ENCODE measurements around the gene OSBPL2. TPM values are rescaled to one million over a fixed set of nuclear protein-coding genes. Genes with fewer than 3 reads are reported as not detected.

The OSBPL2 gene
- total RNA-seq, 1 experiment from 2014 or later, result 41.4 TPM

GRCh38 chr20:62266340-62266739, 28.0 kb downstream of the OSBPL2 start:
- intact Hi-C loops (cut with micrococcal nuclease; ENCODE audit: unreplicated experiment), result no loop called here
- in situ Hi-C loops (cut with HindIII; ENCODE audit: low pct_unique_long_range_greater_than_20kb, low sequenced_read_pairs), result no loop called here
- ATAC-seq, result no peak
- TF ChIP-seq REST (IDR thresholded peaks at IDR 0.05; ENCODE audit: insufficient read depth in 1 of 2, low read depth in 2 of 2, low read length in 1 of 2) (no peak), CTCF (IDR thresholded peaks at IDR 0.05) (no peak), TCF7L2 (IDR thresholded peaks at IDR 0.05; ENCODE audit: low read depth, low read length) (no peak), POLR2AphosphoS5 (IDR thresholded peaks at IDR 0.05; ENCODE audit: low read depth, low read length) (no peak), SIN3A (IDR thresholded peaks at IDR 0.05; ENCODE audit: borderline replicate concordance, insufficient read depth, low read depth, low read length) (no peak)
- no peak for DNase-seq (ENCODE audit: low read depth, low spot score)
- Histone ChIP-seq H3K27ac (ENCODE audit: low read length) (no peak overlapping the region), H3K4me1 (ENCODE audit: control insufficient read depth, insufficient read depth, low read length) (no peaks in the 10 kb centered on the region), H3K27me3 (ENCODE audit: control insufficient read depth, insufficient read depth, low read length) (no peaks in the 10 kb centered on the region), H3K36me3 (ENCODE audit: control insufficient read depth, insufficient read depth, low read length) (no peaks in the 10 kb centered on the region), H3K4me3 (ENCODE audit: low read depth in 2 of 2, low read length in 2 of 2) (no peak overlapping the region), H3K9me3 (ENCODE audit: control insufficient read depth, insufficient read depth, low read depth, low read length) (peaks cover 4% of the 10 kb centered on the region; the same call in 1 of the 2 replicates)
- ChIA-PET POLR2A (no interaction called here), CTCF (interaction anchor here (0.6 kb wide), 1 partner anchor 967 kb away, joined by 3 read pairs; no protein-coding TSS in a partner anchor)
- no TSS peak for BruUV-seq (replicated peaks)

- TF ChIP-seq TCF7L2 (IDR thresholded peaks at IDR 0.05; ENCODE audit: low read depth, low read length), result no peak
- no peak for TF ChIP-seq SIN3A (IDR thresholded peaks at IDR 0.05; ENCODE audit: borderline replicate concordance, insufficient read depth, low read depth, low read length)
- TF ChIP-seq CTCF (IDR thresholded peaks at IDR 0.05), result no peak
- no peak for TF ChIP-seq POLR2AphosphoS5 (IDR thresholded peaks at IDR 0.05; ENCODE audit: low read depth, low read length)
- no peak for TF ChIP-seq REST (IDR thresholded peaks at IDR 0.05; ENCODE audit: insufficient read depth in 1 of 2, low read depth in 2 of 2, low read length in 1 of 2)
- BruUV-seq (replicated peaks), result no TSS peak
- in situ Hi-C loops (cut with HindIII; ENCODE audit: low pct_unique_long_range_greater_than_20kb, low sequenced_read_pairs) (no loop called here), intact Hi-C loops (cut with micrococcal nuclease; ENCODE audit: unreplicated experiment) (no loop called here)
- CTCF ChIA-PET, result no interaction called here
- Histone ChIP-seq H3K27me3 (ENCODE audit: control insufficient read depth, insufficient read depth, low read length) (no peaks in the 10 kb centered on the region), H3K4me1 (ENCODE audit: control insufficient read depth, insufficient read depth, low read length) (no peaks in the 10 kb centered on the region), H3K27ac (ENCODE audit: low read length) (no peak overlapping the region), H3K9me3 (ENCODE audit: control insufficient read depth, insufficient read depth, low read depth, low read length) (peaks cover 4% of the 10 kb centered on the region; the same call in 1 of the 2 replicates), H3K36me3 (ENCODE audit: control insufficient read depth, insufficient read depth, low read length) (no peaks in the 10 kb centered on the region), H3K4me3 (ENCODE audit: low read depth in 2 of 2, low read length in 2 of 2) (no peak overlapping the region)
- POLR2A ChIA-PET, result no interaction called here
- DNase-seq (ENCODE audit: low read depth, low spot score), result no peak
- no peak for ATAC-seq
Observed at GRCh38 chr20:62266851-62267250, 28.5 kb downstream of the OSBPL2 start.
